ENCODE measurements around the gene AP2A2.

DNA sequence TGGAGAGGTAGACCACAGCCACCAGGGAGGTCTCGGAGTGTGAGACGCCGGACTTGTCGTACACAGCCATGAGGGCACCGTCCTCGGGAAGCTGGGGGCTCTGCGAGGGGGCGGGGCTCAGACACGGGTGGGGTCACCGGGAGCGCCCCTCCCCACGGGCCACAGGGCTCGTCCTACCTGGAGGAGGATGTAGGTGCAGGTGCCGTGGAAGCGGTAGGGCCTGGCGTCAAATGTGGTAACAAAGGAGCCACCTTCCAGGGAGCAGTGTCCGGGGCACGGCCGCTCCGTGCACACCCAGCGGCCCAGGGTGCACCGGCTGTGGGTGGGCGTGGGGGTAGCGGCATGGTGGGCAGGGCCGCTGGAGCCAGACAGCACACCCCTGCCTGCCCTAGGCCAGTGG lies 103.4 kb downstream of the AP2A2 start:
- no peak for TF ChIP-seq ZNF785 (tag by site-specific recombination; IDR thresholded peaks at IDR 0.05)
- no peak for TF ChIP-seq ZSCAN16 (tag by site-specific recombination; IDR thresholded peaks at IDR 0.05)
- TF ChIP-seq KLF1 (tag by site-specific recombination; IDR thresholded peaks at IDR 0.05): no peak
- TF ChIP-seq, protein P1, sequence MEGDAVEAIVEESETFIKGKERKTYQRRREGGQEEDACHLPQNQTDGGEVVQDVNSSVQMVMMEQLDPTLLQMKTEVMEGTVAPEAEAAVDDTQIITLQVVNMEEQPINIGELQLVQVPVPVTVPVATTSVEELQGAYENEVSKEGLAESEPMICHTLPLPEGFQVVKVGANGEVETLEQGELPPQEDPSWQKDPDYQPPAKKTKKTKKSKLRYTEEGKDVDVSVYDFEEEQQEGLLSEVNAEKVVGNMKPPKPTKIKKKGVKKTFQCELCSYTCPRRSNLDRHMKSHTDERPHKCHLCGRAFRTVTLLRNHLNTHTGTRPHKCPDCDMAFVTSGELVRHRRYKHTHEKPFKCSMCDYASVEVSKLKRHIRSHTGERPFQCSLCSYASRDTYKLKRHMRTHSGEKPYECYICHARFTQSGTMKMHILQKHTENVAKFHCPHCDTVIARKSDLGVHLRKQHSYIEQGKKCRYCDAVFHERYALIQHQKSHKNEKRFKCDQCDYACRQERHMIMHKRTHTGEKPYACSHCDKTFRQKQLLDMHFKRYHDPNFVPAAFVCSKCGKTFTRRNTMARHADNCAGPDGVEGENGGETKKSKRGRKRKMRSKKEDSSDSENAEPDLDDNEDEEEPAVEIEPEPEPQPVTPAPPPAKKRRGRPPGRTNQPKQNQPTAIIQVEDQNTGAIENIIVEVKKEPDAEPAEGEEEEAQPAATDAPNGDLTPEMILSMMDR (tag by site-specific recombination; IDR thresholded peaks at IDR 0.05): no peak
- TF ChIP-seq, protein P2, sequence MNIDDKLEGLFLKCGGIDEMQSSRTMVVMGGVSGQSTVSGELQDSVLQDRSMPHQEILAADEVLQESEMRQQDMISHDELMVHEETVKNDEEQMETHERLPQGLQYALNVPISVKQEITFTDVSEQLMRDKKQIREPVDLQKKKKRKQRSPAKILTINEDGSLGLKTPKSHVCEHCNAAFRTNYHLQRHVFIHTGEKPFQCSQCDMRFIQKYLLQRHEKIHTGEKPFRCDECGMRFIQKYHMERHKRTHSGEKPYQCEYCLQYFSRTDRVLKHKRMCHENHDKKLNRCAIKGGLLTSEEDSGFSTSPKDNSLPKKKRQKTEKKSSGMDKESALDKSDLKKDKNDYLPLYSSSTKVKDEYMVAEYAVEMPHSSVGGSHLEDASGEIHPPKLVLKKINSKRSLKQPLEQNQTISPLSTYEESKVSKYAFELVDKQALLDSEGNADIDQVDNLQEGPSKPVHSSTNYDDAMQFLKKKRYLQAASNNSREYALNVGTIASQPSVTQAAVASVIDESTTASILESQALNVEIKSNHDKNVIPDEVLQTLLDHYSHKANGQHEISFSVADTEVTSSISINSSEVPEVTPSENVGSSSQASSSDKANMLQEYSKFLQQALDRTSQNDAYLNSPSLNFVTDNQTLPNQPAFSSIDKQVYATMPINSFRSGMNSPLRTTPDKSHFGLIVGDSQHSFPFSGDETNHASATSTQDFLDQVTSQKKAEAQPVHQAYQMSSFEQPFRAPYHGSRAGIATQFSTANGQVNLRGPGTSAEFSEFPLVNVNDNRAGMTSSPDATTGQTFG (tag by site-specific recombination; IDR thresholded peaks at IDR 0.05; ENCODE audit: borderline replicate concordance): no peak
- TF ChIP-seq, protein P3, sequence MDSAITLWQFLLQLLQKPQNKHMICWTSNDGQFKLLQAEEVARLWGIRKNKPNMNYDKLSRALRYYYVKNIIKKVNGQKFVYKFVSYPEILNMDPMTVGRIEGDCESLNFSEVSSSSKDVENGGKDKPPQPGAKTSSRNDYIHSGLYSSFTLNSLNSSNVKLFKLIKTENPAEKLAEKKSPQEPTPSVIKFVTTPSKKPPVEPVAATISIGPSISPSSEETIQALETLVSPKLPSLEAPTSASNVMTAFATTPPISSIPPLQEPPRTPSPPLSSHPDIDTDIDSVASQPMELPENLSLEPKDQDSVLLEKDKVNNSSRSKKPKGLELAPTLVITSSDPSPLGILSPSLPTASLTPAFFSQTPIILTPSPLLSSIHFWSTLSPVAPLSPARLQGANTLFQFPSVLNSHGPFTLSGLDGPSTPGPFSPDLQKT (IDR thresholded peaks at IDR 0.05; ENCODE audit: borderline replicate concordance, low read depth, low read length): no peak
- TF ChIP-seq ZNF433 (tag by site-specific recombination; IDR thresholded peaks at IDR 0.05; ENCODE audit: low read depth): no peak
- no peak for TF ChIP-seq KLF16 (tag by site-specific recombination; IDR thresholded peaks at IDR 0.05)
- TF ChIP-seq, protein P4, sequence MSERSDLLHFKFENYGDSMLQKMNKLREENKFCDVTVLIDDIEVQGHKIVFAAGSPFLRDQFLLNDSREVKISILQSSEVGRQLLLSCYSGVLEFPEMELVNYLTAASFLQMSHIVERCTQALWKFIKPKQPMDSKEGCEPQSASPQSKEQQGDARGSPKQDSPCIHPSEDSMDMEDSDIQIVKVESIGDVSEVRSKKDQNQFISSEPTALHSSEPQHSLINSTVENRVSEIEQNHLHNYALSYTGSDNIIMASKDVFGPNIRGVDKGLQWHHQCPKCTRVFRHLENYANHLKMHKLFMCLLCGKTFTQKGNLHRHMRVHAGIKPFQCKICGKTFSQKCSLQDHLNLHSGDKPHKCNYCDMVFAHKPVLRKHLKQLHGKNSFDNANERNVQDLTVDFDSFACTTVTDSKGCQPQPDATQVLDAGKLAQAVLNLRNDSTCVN (tag by site-specific recombination; optimal IDR thresholded peaks at IDR 0.05): no peak
- TF ChIP-seq, protein P5, sequence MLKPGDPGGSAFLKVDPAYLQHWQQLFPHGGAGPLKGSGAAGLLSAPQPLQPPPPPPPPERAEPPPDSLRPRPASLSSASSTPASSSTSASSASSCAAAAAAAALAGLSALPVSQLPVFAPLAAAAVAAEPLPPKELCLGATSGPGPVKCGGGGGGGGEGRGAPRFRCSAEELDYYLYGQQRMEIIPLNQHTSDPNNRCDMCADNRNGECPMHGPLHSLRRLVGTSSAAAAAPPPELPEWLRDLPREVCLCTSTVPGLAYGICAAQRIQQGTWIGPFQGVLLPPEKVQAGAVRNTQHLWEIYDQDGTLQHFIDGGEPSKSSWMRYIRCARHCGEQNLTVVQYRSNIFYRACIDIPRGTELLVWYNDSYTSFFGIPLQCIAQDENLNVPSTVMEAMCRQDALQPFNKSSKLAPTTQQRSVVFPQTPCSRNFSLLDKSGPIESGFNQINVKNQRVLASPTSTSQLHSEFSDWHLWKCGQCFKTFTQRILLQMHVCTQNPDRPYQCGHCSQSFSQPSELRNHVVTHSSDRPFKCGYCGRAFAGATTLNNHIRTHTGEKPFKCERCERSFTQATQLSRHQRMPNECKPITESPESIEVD (tag by site-specific recombination; IDR thresholded peaks at IDR 0.05): no peak
